BE2C (cell line): ENCODE measurements around the gene FBLIM1. TPM values are rescaled to one million over a fixed set of nuclear protein-coding genes. Genes with fewer than 3 reads are reported as not detected.

ENCODE experiments used
- DNase-seq: peaks from one replicate; pipeline ENCODE4 v3.0.0-alpha.2; 2020
- H3K27me3 ChIP-seq: fragments of 250-450 bp; sonication (Bioruptor Pico); 2 replicates; pipeline ENCODE4 v1.5.1; 2020; ENCODE audit warnings: mild to moderate bottlenecking
- H3K36me3 ChIP-seq: fragments of 250-450 bp; sonication (Bioruptor Pico); 2 replicates; pipeline ENCODE4 v1.5.1; 2020; ENCODE audit warnings: mild to moderate bottlenecking
- H3K4me1 ChIP-seq: fragments of 250-450 bp; sonication (Bioruptor Pico); 2 replicates; pipeline ENCODE4 v1.5.1; 2020
- H3K4me3 ChIP-seq: 2 replicates; pipeline ENCODE4 v1.5.1; 2011; ENCODE audit warnings: low read depth, low read length
- H3K9me3 ChIP-seq: fragments of 250-450 bp; sonication (Bioruptor Pico); 2 replicates; pipeline ENCODE4 v1.5.1; 2020
- CTCF ChIP-seq: IDR thresholded peaks from 2 replicates; pipeline ENCODE4 v1.5.1; 2012; ENCODE audit warnings: mild to moderate bottlenecking, low read depth, low read length
- polyA plus RNA-seq: library from polyadenylated mRNA; unstranded; fragments of >200 nt; gene quantifications from one replicate; pipeline ENCODE4 v1.2.1, GENCODE V29; 2012; ENCODE audit warnings: low read depth, missing spikeins; ENCODE audit not compliant: insufficient read length, insufficient read depth

The FBLIM1 gene, protein sequence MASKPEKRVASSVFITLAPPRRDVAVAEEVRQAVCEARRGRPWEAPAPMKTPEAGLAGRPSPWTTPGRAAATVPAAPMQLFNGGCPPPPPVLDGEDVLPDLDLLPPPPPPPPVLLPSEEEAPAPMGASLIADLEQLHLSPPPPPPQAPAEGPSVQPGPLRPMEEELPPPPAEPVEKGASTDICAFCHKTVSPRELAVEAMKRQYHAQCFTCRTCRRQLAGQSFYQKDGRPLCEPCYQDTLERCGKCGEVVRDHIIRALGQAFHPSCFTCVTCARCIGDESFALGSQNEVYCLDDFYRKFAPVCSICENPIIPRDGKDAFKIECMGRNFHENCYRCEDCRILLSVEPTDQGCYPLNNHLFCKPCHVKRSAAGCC
- 31.4 TPM for polyA plus RNA-seq

GRCh38 chr1:15758343-15758931 lies at the start of gene FBLIM1:
FBLIM1 (plus strand) TSS chr1:15758795; CDS start chr1:15764984, 6,189 bp downstream.
- peak within 1 kb of the TSS; percentile 37 for H3K4me3 ChIP-seq
- H3K36me3 ChIP-seq, result no peaks in the 10 kb centered on the region
- no peak for DNase-seq
- H3K4me1 ChIP-seq, result peaks cover 12% of the 10 kb centered on the region; the same call in 1 of the 2 replicates
- no peak for TF ChIP-seq CTCF
- peaks cover 6% of the 10 kb centered on the region; the same call in 1 of the 2 replicates for H3K27me3 ChIP-seq
- no peaks in the 10 kb centered on the region for H3K9me3 ChIP-seq

- Histone ChIP-seq H3K36me3 (no peaks in the 10 kb centered on the region), H3K4me3 (no peak overlapping the region), H3K27me3 (no peaks in the 10 kb centered on the region), H3K4me1 (no peaks in the 10 kb centered on the region), H3K9me3 (no peaks in the 10 kb centered on the region)
- no peak for DNase-seq
- no peak for TF ChIP-seq CTCF
Measured at GRCh38 chr1:15709226-15709625, 49.4 kb upstream of the FBLIM1 start.

- no peak for DNase-seq
- Histone ChIP-seq H3K36me3 (no peaks in the 10 kb centered on the region), H3K4me3 (no peak overlapping the region)
Measured at GRCh38 chr1:15712168-15712567, 46.4 kb upstream of the FBLIM1 start.

DNA sequence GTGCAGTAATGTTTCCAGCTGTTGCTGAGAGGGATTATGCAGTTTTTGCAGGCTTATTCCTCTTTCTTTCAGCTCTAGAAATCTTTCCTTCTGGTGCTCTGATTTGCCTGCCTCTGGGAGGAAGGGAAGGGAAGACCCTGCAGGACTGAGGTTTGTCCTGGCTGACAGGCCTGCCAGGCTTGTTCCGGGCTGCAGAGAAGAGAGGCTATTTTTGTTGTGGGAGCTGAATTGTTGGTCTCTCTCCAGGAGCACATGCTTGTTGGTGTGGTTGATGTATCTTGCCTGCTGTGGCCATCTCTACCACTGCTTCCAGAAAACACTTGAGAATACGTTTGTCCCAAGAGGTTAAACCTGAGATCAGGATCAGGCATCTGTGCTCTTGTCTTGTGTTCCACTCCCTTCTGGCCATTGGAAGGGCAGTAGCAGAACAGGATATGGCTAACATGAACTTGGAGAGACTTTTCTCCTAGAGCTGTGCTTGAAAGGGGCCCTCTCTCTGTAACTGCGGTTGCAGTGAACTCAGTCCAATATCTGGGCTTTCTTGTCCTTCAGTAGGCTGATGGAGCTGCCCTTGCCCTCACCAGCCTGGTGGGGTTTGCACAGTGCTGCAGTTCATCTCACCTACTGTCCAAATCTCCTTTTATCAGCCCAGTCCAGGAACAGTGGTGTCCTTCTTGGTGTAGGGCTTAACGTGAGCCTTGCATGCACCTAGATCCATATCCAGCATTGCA lies 44.0 kb upstream of the FBLIM1 start:
- Histone ChIP-seq H3K9me3 (no peaks in the 10 kb centered on the region), H3K36me3 (no peaks in the 10 kb centered on the region), H3K27me3 (no peaks in the 10 kb centered on the region), H3K4me3 (no peak overlapping the region), H3K4me1 (no peaks in the 10 kb centered on the region)
- TF ChIP-seq CTCF, result no peak
- no peak for DNase-seq

More at GRCh38 chr1:15712168-15712567, 46.4 kb upstream of the FBLIM1 start:
- Histone ChIP-seq H3K9me3 (no peaks in the 10 kb centered on the region), H3K4me1 (no peaks in the 10 kb centered on the region), H3K27me3 (no peaks in the 10 kb centered on the region)
- TF ChIP-seq CTCF, result no peak

GRCh38 chr1:15717418-15718125 lies 41.0 kb upstream of the FBLIM1 start:
- DNase-seq, result no peak
- Histone ChIP-seq H3K9me3 (no peaks in the 10 kb centered on the region), H3K4me3 (no peak overlapping the region), H3K27me3 (no peaks in the 10 kb centered on the region), H3K36me3 (no peaks in the 10 kb centered on the region), H3K4me1 (no peaks in the 10 kb centered on the region)
- TF ChIP-seq CTCF, result no peak
